ACHN (cell line): ENCODE results near the gene KLF7.
"Not testable (repeated sequence)": the region's sequence is repeated elsewhere in the genome, so short reads cannot be mapped to it uniquely, and the experiment has no call there.

Experiments
- DNase-seq: peaks from one replicate; pipeline ENCODE4 v3.0.0-alpha.2; 2015
- in situ Hi-C: cut with HindIII; loops from 2 replicates; pipeline ENCODE4 v1.10.0; 2017; ENCODE audit warnings: low sequenced_read_pairs, low pct_ligation_motif_present, low pct_unique_long_range_greater_than_20kb

Gene KLF7

DNA sequence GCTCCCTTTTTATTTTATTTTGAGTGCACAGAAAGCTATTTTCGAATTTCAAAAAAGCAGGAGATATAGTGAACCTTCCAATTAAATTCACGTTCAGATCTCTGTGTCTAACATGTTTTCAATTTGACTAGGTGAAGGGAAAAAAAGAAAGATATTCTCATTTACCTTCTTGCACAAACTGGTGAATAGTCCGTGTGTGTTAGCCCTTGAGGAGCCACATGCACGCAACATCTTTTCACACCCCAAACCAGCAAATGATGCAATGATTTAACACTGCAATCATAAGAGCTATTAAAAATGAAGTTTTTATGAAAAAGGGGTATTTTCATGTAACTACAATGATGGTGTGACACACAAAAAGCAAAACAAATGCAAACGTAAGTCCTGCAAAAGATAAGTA is 116.6 kb downstream of the KLF7 start:
- DNase-seq: no peak
- in situ Hi-C loops: no loop called here

DNA sequence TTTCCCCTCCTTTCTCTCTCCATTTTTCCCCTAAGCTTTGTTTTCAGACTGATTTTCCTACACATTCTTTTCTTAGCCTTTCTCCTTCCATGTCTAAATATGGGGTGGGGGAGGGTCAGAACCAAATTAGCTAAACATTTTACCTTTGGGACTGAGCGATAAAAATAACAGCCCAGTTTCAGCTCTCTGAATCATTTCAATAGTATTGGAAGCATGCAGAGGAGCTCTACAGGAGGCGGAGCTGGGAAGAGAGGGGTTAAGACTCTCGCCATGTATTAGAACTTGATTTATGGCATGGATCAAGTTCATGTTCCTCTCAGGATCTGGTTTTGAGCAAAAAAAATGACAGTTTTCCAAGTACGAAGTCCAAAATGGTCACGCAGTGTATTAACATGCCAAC is 117.3 kb downstream of the KLF7 start:
- in situ Hi-C loops: no loop called here
- no peak for DNase-seq

DNA sequence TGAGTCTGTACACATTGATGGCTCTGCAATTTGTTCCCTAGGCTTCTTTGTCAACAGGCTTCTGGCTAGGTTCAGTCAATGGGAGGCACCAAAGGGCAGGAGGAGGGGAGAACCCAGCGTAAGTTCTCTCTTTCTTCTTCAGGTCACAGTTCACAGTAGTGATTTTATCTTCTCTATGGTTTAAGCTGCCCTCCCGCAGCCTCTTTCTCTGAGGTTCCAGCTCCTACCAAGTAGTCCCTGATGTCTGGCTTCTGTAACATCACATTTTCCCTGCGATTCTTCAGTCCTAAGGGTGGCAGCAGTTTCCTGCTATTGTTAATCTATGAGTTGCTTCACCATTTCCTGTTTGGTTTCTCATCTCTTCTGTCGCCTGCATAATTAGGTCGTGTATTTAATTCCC is 119.0 kb downstream of the KLF7 start:
- in situ Hi-C loops: no loop called here
- DNase-seq: no peak

DNA sequence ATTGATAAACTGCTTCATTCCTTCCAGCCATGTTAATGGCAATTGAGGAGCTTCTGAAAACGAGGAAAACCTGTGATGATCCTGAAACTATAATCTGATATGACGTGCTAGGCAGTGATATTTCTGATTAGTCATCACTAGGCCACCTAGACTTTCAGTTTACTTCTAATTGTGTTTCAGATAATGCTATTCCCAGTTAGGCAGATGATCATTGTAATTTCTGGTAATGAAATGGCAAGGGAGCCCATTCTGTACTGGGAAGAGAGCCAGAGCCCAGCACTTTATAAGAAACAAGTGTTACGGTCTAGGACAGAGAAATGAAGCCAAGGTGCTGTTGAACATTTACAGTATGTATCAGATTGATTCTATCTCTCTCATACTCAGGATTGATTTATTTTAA is 120.2 kb downstream of the KLF7 start:
- DNase-seq: no peak
- in situ Hi-C loops: no loop called here

DNA sequence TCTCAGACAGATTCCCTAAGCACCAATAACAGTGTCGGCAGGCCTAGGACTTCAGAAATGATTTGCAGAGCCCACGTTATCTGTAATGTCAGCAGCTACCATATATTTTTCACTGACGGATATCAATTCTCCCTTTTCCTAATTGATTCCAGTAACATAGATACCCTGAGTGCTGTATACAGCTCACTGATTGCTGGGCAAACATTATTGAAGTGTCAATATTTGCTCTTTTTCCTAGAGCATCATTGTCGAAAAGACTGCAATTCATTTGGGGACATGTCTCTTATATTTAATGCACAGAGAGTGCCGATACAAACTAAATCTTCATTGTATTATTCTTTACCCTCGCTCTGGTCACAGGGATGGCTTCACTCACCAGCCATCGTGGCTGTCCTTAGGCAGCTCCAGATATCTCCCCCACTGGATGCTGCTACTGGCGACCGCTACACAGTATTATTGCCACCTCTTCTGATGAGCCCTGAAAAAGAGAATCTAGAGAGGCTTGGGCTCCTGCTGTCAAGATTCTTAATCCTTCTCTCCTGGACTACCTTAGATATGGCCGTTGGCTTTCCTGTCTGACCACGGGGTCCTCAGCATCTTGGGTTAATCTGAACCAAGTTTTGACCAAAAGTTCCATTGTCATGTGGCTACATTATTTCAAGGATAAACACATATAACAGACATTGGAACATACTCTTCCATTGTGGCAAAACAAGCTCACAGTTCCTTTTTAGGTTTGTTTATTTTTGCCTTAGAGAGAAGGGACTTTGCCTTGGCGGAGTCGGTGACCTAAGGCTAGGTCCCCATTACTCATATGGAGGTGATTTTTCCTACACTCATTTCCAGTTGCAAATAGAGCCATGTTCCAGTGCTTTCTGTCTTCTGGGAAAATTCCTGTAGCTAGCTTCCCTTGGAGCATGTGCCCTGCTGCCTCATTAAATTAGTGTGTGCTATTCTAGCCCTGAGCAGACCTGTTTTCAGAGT is 121.1 kb downstream of the KLF7 start:
- in situ Hi-C loops: no loop called here
- DNase-seq: no peak

DNA sequence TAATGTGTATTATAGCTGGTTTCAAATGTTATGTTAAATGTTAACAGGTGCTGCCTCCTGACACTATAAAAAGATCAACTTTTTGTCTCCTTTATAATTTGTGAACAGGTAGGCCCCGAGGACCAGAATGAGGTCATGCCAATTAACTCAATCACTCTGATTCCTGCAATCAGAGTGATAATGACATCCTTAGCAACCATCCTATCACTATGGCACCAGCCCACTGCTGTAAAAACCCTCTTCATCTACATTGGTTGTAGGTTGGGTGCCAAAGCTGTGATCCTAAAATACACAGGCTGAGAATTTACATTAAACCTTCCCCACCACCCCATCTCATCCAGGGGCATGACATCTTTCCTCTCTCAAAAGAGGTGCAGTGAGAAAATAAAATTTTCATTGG is 122.9 kb downstream of the KLF7 start:
- in situ Hi-C loops: no loop called here
- no peak for DNase-seq

DNA sequence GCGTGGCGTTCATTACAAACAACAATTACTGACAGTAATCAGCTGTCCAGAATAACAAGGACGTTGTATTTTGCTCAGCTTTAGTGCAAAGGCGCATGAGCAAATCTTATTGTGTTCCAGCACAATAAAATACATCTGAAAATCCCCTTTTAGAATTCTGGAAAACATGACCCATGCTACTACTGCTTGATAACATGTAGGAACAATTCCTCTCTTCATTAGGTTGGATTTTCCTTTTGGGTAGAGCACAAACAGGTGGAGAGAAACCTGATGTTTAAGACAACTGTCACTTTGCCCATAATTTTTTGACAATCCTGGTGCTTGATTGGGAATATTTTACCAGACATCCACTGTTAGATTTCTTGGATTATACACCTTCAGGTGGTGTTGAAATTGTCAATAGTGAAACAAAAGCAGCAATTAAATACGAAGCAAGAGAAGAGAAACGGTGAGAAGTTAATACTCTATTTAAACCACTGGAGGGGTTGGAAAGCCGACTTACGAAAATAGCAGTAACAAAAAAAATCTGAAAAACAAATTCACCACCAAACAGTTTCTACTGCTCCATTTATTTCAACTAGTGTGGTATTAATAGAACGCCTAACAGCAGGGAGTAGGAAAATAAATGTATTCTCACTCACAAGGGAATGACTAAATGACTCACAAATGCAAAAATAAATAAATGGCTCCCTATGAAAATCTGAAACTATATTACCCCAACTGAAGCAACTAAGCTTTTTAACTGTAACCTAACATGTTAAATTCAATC is 123.8 kb downstream of the KLF7 start:
- DNase-seq: no peak
- in situ Hi-C loops: no loop called here

DNA sequence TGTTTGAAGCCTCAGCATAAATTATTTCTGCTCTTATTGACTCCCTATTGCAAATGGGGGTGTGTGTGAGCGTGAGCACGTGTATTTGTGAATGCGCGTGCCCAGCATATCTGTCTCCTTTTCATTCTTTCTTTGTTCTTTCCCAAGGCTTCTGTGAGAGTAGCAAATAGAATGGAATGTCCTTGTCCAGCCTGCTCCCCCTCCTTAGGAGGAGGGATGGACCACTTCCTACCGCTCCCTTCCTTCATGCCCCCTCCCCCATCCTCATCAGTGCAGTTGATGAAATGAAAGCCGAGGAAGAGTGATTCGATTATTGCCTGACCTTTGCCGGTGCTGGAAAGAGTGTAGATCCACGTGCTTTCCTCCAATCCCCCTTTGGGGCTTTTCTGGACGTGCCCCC is 124.5 kb downstream of the KLF7 start:
- no peak for DNase-seq
- in situ Hi-C loops: no loop called here

DNA sequence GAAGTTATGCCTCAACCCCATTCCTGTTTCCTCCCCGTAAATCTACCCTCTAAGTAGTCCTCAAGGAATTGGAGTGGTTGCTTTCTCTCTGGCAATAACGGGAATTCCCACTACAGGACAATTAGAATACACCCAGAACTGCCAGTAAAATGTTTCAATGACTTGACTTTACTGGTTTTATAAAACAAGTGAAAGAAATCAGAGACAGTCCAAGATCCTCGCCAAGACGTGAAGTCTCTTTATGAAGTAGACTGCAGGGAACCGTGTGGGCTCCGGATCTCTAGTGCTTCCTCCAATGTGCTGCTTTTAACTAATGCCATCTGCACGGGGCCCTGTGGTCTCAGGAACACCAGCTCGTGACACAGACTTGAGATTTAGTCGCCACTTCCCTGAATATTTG is 125.1 kb downstream of the KLF7 start:
- no peak for DNase-seq
- in situ Hi-C loops: no loop called here

DNA sequence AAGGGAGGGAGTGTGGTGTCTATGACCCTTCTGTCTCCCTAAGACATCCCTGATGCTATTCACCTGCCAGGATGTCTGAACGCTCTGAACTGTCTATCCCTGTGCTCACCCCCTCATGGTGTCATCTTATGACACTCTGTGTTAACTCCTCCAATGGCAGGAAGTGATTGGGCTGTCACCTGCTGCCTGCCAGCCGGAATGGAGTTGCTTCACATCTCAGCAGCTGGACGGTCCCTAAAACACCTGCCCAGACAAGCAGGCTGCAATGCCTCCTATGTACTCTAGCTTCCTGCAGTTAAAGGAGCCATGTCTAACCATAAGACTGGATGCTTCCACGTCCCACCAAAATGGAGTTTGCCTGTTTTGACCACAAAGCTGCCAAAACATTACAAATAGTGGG is 126.5 kb downstream of the KLF7 start:
- in situ Hi-C loops: no loop called here
- DNase-seq: no peak

DNA sequence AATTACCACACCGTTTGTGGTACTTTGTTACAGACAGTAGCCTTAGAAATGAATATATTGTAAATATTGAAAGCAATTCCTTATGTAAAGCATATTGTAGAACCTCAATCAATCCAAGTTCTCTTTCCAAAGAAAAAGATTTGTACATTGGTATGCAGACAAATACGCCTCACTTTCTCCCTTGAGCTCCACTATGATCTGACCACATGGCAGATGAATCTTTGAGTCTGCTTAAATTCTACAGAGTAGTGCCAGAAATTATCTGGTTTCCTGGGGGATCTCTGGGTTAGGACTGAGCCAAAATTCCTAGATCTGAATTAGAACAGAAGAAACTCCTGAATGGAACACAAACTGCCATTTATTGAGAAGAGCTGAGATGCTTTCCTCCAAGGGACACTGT is 127.4 kb downstream of the KLF7 start:
- in situ Hi-C loops: no loop called here
- DNase-seq: no peak

DNA sequence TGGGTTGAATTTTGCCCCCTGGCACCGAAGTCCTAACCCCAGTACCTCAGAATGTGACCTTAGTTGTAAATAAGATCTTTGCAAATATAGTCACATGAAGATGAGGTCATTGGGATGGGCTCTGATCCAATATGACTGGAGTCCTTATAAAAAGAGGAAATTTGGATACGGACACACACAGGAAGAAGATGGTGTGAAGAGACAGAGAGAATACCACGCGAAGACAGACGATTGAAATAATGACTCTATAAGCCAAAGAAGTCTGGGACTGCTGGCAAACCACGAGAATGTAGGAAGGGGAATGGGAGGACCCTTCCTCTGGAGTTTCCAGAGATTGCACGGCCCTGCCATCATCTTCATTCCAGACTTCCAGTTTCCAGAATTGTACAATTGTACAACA is 127.9 kb downstream of the KLF7 start:
- in situ Hi-C loops: no loop called here
- DNase-seq: no peak

DNA sequence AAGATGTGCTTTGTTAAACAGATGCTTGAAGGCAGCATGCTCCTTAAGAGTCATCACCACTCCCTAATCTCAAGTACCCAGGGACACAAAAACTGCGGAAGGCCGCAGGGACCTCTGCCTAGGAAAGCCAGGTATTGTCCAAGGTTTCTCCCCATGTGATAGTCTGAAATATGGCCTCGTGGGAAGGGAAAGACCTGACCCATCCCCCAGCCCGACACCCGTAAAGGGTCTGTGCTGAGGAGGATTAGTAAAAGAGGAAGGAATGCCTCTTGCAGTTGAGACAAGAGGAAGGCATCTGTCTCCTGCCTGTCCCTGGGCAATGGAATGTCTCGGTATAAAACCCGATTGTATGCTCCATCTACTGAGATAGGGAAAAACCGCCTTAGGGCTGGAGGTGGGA is 128.7 kb downstream of the KLF7 start:
- in situ Hi-C loops, DNase-seq: not testable (repeated sequence)

DNA sequence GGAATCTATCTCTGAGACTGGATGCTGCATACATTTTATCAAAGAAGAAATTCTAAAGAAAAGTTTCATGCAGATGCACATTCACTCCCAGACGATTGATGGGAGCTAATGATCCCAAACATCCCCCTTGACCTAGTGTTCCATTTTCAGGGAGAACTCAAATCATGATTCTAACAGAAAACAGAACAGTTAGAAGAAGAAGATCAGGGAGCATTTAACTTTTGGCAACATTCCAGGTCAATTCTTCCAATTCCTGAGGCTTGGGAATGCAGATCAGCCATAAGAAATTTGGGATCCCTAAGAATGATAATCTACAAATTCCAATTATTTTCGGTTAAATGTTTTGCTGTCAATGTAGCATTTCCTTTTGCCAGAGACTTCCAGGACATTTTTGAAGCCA is 129.9 kb downstream of the KLF7 start:
- in situ Hi-C loops: no loop called here
- no peak for DNase-seq

DNA sequence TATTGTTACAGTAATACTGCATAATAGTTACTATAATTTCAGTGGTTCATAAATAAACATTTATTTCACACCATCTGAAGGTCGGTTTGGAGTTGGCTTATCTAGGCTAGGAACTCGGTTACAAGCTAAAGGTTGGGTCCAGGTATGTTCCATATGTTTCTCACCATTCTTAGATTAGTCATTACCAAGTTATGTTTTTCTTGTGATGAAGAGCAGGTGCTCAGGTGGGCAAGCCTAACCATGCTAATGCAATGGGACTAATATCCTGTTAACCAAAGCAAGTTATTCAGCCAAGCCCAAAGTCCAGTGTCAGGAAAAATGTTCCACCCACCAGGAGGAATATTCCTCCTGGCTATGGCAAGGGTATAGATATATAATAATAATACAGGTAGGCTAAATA is 133.3 kb downstream of the KLF7 start:
- in situ Hi-C loops: no loop called here
- no peak for DNase-seq
